ENCODE data around the gene SIPA1L3. TPM values are rescaled to one million over a fixed set of nuclear protein-coding genes. Genes with fewer than 3 reads are reported as not detected.
A peak's percentile ranks its signal among the peaks of the same experiment; 100 is the strongest.

The SIPA1L3 gene
- total RNA-seq, 1 donor, result 28.9 TPM

DNA sequence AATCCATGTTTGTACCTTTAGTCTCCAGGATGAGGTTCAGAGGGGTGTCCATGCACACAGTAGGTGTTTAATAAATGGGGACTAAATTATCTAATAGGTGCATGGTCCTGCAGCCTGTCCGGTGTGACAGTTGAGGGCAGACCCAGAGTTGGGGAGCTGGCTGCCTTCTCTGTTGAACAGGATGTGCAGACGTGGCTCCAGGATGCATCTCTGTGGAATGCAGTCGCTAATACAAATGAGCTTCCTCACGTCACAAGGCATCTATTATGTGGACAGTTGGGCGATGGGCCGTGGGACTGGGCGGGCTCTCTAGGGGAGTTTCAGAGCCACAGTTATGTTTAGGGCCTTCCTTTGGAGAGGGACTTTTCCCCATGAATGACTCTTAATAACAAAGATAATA, 71.0 kb downstream of the SIPA1L3 start:
- DNase-seq (ENCODE audit: low read depth), result peak; percentile 62
- TF ChIP-seq, protein P1, sequence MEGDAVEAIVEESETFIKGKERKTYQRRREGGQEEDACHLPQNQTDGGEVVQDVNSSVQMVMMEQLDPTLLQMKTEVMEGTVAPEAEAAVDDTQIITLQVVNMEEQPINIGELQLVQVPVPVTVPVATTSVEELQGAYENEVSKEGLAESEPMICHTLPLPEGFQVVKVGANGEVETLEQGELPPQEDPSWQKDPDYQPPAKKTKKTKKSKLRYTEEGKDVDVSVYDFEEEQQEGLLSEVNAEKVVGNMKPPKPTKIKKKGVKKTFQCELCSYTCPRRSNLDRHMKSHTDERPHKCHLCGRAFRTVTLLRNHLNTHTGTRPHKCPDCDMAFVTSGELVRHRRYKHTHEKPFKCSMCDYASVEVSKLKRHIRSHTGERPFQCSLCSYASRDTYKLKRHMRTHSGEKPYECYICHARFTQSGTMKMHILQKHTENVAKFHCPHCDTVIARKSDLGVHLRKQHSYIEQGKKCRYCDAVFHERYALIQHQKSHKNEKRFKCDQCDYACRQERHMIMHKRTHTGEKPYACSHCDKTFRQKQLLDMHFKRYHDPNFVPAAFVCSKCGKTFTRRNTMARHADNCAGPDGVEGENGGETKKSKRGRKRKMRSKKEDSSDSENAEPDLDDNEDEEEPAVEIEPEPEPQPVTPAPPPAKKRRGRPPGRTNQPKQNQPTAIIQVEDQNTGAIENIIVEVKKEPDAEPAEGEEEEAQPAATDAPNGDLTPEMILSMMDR (IDR thresholded peaks at IDR 0.05; ENCODE audit: insufficient read depth, low read length), result no peak
- H3K4me3 ChIP-seq (ENCODE audit: low read depth, low read length), result no peak overlapping the region

DNA sequence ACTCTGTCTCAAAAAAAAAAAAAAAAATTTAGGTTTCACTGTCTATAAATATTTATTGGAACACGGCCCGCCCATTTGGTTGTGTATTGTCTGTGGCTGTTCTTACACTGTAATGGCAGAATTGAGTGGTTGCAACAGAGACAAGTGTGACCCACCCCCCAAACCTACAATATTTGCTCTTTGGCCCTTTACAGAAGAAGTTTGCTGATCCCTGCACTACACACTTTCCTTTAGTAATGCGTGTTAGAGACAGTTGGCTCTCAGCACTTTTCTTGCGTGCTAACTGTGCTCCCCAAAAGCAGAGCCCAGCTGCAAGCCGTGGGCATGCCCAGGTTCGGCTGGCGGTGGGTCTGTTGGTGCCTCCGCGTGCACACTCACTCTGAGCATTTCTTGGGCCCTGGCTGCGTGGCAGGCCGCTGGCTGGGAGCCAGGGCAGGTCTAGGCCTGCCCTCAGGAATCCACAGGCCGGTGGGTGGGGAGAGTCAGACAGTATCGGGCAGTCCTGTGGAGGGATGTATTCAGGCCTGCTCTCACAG, 72.6 kb downstream of the SIPA1L3 start:
- TF ChIP-seq, protein P1 (IDR thresholded peaks at IDR 0.05; ENCODE audit: insufficient read depth, low read length), result no peak
- DNase-seq (ENCODE audit: low read depth), result no peak
- H3K4me3 ChIP-seq (ENCODE audit: low read depth, low read length), result no peak overlapping the region

DNA sequence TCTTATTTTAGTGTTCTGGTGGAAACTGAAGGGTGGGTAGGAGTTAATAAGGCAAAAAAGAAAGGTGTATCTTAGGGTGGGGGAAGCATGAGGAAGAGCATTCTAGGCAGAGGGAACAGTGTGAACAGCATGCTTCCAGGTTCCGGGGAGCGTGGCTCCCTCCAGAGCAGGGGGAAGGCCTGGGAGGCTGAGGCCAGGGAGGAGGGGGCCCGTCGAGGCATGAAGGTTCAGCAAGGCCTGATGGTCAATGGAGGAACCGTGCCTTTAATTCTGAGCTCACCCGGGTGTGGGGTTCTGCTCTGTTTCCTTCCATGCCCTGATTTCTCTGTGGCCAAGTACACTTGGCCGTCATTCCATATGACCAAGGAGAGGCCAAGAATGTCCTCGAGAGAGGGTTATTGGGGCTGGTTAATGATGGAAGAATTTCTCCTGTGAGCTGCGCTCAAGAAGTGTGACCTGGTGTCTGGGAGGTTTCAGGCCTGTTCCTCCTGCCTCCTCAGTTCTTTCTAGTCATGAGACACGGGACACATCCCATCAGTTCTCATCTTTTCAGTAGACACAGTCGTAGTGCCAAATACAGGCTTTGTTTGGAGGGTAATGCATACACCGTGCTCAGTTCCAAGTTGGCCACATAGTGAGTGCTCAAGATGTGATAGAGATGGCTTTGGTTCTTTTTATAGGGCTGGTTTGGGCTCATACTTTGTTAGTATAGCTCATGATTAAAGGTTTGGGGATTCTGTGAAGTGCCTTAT, 73.6 kb downstream of the SIPA1L3 start:
- no peak overlapping the region for H3K4me3 ChIP-seq (ENCODE audit: low read depth, low read length)
- no peak for DNase-seq (ENCODE audit: low read depth)
- TF ChIP-seq, protein P1 (IDR thresholded peaks at IDR 0.05; ENCODE audit: insufficient read depth, low read length), result no peak

DNA sequence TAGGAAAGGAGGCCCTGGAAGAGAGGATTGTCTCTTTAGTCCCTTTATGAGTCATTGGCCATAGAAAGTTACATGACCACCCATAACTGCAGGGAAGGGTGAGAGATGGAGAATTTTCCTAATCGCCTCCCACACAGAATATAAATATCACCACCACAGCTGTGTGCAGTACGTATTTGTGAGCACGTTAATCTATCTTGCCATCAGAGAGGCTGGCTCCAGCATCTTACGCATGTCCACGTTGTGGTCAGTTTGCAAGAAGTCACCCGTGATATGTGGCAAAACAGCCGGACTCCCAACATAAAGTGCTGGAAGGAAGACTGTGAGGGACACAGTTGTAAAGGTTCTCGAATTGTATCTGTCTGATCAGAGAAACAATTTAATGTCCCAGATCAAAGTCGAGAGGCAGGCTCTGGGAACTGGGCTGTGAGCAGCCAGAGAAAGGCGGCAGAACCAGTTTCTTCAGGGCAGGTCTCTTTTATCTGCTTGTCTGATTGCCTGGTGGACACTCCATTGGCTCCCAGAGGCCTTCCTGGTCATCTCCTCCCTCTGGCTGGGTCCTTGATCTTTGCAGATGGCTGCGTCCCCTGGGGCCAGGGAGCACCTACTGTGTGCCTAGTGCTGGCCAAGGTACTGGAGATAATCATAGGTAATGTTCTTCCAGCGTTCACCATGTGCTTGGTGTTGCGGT, 74.9 kb downstream of the SIPA1L3 start:
- H3K4me3 ChIP-seq (ENCODE audit: low read depth, low read length), result no peak overlapping the region
- no peak for DNase-seq (ENCODE audit: low read depth)

DNA sequence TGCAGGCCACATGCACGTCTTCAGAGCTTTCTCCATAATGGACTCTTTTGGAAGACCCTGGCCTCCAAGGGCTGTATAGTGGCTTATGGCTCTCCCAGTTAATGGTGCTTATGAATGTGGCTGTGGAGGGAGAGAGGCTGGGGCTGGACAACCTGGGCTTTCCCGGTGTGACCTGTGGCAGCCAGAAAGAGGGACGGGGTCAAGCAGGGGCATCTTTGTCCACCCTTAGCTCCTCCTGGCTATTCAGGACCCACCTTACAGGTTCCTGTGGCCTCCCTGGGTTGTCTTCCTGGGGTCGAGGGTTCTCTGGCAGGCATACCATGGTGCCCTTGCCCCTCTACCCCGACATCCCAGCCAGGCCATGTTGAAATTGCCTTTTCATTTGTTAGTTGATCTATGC, 75.6 kb downstream of the SIPA1L3 start:
- TF ChIP-seq, protein P1 (IDR thresholded peaks at IDR 0.05; ENCODE audit: insufficient read depth, low read length), result no peak
- H3K4me3 ChIP-seq (ENCODE audit: low read depth, low read length), result no peak overlapping the region
- DNase-seq (ENCODE audit: low read depth), result no peak

More for the DNA sequence above, 74.9 kb downstream of the SIPA1L3 start:
- TF ChIP-seq, protein P1 (IDR thresholded peaks at IDR 0.05; ENCODE audit: insufficient read depth, low read length), result no peak

DNA sequence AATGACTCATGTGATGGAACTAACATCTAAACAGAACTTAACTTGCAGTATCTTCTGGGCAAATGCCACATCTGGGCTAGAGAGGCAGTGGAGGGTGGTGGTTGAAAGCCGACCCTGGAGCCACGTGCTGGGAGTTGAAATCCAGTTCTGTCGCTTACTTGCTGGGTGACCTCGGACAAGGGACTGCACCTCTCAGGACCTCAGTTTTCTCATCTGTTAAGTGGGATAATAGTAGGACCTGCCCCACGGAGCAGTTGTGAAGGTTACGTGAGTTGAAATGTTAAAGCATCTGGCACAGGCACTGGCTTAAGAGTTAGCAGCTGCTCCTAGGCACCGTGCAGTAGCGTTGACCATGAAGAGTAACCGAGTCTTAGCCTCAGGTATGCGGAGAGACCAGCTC, 76.1 kb downstream of the SIPA1L3 start:
- TF ChIP-seq, protein P1 (IDR thresholded peaks at IDR 0.05; ENCODE audit: insufficient read depth, low read length), result no peak
- DNase-seq (ENCODE audit: low read depth), result no peak
- no peak overlapping the region for H3K4me3 ChIP-seq (ENCODE audit: low read depth, low read length)

Data from fibroblast of the aortic adventitia (primary cell).